Measurements from ENCODE around the gene UTS2R.

GRCh38 chr17:82329683-82330321 is 41.8 kb upstream of the UTS2R start:
- TF ChIP-seq POLR2A (IDR thresholded peaks at IDR 0.05; ENCODE audit: low read depth) (no peak), POLR2AphosphoS5 (IDR thresholded peaks at IDR 0.05) (no peak)

Data from esophagus muscularis mucosa (tissue), 2 donors.